Eye (tissue), 1 donor: Measurements from ENCODE around the gene BAZ2B.

Experiments used
- DNase-seq: peaks from one replicate; pipeline ENCODE4 v3.0.0-alpha.2; 2015

The BAZ2B gene

GRCh38 chr2:159526433-159526832, 89.9 kb downstream of the BAZ2B start:
- DNase-seq = no peak

- no peak for DNase-seq
Observed at GRCh38 chr2:159525012-159525411, 91.3 kb downstream of the BAZ2B start.

- no peak for DNase-seq
Observed at GRCh38 chr2:159521272-159521671, 95.1 kb downstream of the BAZ2B start.

- DNase-seq = no peak
Observed at GRCh38 chr2:159518321-159519005, 97.9 kb downstream of the BAZ2B start.

- DNase-seq = peak; percentile 49
Observed at GRCh38 chr2:159516241-159516758, 100.0 kb downstream of the BAZ2B start.

GRCh38 chr2:159515441-159515840, 100.9 kb downstream of the BAZ2B start:
- no peak for DNase-seq

GRCh38 chr2:159513745-159514144, 102.6 kb downstream of the BAZ2B start:
- no peak for DNase-seq

- no peak for DNase-seq
Observed at GRCh38 chr2:159508140-159508539, 108.2 kb downstream of the BAZ2B start.

- no peak for DNase-seq
Observed at GRCh38 chr2:159506764-159507440, 109.4 kb downstream of the BAZ2B start.

GRCh38 chr2:159506202-159506601, 110.1 kb downstream of the BAZ2B start:
- no peak for DNase-seq

GRCh38 chr2:159505196-159505595, 111.2 kb downstream of the BAZ2B start:
- DNase-seq = no peak

GRCh38 chr2:159501743-159502142, 114.6 kb downstream of the BAZ2B start:
- no peak for DNase-seq

GRCh38 chr2:159497847-159498246, 118.5 kb downstream of the BAZ2B start:
- no peak for DNase-seq

- DNase-seq = peak; percentile 15
Observed at GRCh38 chr2:159497256-159497655, 119.1 kb downstream of the BAZ2B start.

GRCh38 chr2:159489476-159489875, 126.9 kb downstream of the BAZ2B start:
- DNase-seq = no peak

- no peak for DNase-seq
Observed at GRCh38 chr2:159484532-159484931, 131.8 kb downstream of the BAZ2B start.

- no peak for DNase-seq
Observed at GRCh38 chr2:159476329-159476728, 140.0 kb downstream of the BAZ2B start.

GRCh38 chr2:159475793-159476192, 140.6 kb downstream of the BAZ2B start:
- no peak for DNase-seq

GRCh38 chr2:159471340-159471739, 145.0 kb downstream of the BAZ2B start:
- DNase-seq = no peak

GRCh38 chr2:159468257-159468656, 148.1 kb downstream of the BAZ2B start:
- DNase-seq = no peak

- no peak for DNase-seq
Observed at GRCh38 chr2:159462961-159463360, 153.4 kb downstream of the BAZ2B start.

GRCh38 chr2:159462201-159462785, 154.1 kb downstream of the BAZ2B start:
- no peak for DNase-seq

- DNase-seq = no peak
Observed at GRCh38 chr2:159461076-159461475, 155.3 kb downstream of the BAZ2B start.

GRCh38 chr2:159460227-159460626, 156.1 kb downstream of the BAZ2B start:
- no peak for DNase-seq
